GM21619 (cell line): ENCODE data around the gene OXT.

Experiments used
- ATAC-seq: cut with Tn5 transposase; IDR thresholded peaks from one replicate; pipeline ENCODE4 v1.9.1; 2021; ENCODE audit not compliant: unreplicated experiment

Gene OXT

DNA sequence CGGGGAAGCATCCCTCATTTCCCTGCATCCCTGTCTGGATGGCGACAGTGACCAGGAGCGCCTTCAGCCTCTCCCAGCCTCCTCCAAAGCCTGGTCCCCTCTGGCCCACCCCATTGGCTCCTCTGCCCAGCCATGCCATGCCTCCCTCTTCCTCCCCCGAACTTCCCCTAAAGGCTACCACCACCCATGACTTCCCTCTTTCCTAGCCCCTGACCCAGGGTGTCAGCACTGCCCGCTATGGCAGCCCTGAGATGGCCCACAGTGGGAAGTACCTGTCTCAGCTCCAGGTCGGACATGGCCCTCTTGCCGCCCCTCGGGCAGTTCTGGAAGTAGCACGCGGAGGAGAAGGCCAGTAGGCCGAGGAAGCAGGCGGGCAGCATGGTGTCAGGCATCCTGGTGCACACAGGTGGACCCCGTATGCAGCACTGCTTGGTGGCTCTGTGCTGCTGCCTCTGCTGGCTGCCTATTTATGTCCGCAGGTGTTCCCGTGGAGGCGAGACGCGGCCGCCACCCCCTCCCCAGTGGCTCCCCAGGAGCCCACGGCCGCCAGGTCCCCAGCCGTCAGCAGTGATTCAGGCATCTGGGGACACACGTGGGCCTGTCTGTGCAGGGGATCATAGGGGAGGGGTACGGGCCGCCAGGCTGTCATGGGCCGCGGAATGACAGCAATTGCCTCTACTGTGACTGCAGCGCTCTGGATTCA lies 13.0 kb downstream of the OXT start, which contains the start of gene AVP:
Gene AVP (minus strand): TSS at position 442 of the 703 bp plus-strand sequence. CDS start 50 bp downstream, at position 392.
- ATAC-seq: no peak

DNA sequence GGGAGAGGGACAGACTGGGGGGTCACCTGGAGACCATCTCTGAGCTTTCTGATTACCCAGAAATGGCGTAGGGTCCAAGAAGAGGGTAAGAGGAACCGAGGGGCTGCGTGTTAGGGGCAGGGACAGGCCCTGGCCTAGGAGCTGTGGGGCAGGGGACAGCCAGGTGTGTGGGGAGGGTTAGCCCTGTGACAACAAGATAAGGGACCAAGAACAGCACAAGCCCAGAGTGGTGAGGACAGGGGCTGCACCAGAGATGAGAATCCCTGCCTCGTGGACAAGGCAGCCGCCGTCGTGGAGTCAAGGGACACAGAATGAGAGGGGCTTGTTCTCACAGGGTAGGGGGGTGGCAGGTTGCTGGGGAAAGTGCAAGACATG lies 13.6 kb downstream of the OXT start:
- ATAC-seq: no peak

- ATAC-seq: no peak
Observed at GRCh38 chr20:3085571-3086072, 14.2 kb downstream of the OXT start.

- ATAC-seq: no peak
Observed at GRCh38 chr20:3088031-3088430, 16.6 kb downstream of the OXT start.

DNA sequence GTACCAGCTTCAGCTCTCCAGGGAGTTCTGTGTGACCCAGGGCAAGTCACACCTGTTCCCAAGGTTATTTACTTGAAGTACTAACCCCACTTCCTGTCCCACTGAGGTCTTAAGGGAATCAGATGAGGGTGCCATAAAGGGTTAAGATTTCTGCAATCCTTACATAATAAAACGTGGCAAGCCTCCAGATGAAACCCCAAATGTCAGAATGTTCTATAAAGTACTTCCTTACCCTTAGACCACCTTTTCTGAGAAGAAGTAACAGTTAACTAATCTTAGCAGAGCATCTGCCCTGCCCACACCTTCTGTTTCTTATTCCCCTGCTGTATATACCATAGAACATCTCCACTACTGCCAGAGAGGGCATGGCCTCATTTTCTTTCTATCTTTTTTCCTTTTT lies 19.1 kb downstream of the OXT start:
- no peak for ATAC-seq

GRCh38 chr20:3092611-3093379 lies 21.4 kb downstream of the OXT start:
- no peak for ATAC-seq

- no peak for ATAC-seq
Observed at GRCh38 chr20:3093861-3094361, 22.5 kb downstream of the OXT start.

DNA sequence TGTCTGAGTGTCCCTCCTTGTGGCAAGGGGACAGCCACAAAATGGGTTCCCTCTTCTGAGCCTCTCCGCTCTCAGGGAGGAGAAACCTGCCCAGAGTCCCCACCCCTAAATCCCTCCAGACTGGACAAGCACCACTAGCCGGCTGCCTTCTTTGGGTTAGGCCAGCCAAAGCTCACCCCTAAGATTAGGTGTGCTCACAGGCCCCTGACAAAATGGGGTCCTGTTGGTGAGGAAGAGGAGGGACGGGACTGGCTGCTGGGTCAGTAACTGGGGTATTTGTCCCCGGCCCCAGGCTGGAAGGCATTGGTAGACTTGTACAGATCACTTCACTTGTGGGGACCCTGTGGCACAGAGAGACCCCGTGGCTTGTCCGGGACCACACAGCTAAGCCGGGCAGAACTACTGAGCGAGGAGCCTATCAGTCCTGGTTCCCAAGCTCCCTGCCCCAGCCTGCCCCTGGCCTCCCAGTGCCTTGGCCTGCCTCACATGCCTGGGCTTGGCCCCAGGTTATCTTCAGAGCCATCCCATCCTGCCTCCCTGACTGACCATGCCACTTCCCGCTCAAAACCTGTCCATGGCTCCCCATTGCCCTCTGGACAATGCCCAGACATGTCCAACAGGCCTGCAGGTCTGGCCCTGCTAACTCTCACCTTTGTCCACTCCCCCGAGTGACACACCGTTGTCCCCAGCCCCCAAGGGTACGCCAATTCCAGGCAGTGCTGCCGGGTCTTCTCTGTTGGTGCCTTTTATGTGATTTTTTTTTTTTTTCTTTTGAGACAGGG lies 23.6 kb downstream of the OXT start:
- no peak for ATAC-seq

- no peak for ATAC-seq
Observed at GRCh38 chr20:3100480-3100879, 29.1 kb downstream of the OXT start.

GRCh38 chr20:3101251-3101650 lies 29.8 kb downstream of the OXT start:
- ATAC-seq: no peak

- no peak for ATAC-seq
Observed at GRCh38 chr20:3101737-3102574, 30.5 kb downstream of the OXT start.

DNA sequence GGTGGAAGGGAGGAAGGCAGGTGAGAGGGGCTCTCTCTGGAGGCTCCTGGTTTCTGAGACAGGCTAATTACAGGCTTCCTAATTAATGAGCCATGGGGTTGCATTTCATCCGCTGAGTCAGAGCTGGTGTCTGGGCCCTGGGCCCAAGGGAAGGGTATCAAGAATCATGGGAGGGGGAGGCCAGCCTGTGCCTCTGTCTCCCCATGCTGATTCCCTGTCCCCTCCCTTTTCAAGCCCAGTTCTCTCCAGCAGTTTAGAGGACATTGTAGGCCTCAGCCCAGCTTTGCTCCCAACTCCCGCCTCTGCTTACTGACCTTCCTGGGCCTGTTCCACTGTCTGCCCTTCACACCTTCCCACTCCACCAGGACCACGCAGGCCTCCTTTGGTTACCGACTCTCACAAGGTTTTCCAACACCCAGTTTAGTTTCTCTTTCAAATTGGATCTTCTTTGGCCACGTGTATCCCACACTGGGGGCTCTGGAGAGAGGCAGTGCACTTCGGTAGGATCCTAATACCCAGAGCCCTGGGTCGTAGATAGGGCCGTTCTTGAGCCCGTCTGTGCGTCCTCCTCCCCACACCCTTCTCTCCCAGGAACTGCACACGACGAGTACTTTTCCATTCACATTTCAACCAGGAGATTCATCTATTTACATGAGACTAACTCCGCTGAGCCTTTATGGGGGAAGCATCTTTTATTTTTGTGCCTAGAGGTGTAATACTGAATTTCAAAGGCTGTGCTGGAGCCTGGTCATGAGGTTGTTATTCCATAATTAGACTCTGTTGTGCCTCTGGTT lies 31.4 kb downstream of the OXT start:
- ATAC-seq: no peak

DNA sequence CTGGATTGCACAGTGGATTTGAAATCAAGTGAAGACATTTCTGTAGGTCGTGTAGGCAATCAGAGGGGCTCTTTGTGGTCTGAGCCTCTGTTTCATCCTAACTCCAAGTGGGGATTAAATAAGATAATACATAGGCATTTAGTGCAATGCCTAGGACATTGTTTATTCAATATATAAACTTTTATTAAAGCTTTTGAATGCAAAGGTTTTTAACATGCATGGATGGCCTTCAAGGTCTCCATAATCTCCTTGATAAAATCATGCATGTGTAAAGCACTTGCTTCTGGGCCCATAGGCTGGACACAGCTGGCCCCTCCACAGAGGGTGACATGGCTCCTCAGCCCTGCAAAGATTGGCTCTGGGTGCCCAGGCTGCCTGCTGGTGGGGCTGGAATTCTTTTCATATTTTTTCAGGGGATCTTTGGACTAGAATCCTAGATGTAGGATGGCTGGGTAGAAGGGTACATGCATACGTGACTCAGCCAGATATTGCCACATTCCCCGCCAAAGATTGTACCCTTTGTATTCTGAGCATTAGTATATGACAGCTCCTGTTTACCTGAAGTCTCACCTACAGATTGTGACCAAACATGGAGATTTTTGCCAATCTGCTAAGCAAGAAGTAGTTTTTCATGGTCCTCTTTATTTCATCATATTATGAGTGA lies 32.1 kb downstream of the OXT start:
- no peak for ATAC-seq

DNA sequence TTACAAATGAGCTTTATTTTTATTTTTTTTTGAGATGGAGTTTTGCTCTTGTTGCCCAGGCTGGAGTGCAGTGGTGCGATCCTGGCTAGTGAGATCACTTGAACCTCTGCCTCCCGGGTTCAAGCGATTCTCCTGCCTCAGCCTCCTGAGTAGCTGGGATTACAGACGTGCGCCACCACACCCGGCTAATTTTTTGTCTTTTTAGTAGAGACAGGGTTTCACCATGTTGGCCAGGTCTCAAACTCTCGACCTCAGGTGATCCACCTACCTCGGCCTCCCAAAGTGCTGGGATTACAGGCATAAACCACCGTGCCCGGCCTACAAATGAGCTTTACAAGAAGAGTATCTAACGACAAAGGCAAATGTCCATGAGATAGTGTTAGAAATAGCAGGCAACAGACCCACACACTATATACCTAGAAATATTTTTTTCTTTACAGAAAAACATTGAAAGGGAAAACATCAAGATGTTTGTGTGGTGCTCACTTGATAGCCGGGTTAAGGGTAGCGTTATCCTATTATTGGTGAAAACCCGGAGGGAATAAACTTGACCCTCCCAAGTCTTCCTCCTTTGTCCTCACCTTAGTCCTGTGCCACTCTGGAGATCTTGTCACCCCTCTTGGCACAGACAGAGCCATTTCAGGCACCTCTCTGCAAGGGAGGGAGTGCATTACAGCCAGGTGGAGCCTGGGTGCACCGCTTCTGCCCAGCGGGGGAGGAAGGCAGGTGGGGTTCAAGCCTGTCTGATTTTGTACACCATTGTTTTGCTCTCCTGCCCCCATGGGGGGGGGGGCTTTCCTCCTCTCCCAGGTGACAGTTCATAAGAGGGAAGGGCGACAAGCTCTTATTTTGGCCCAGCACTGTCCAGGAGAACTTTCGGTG lies 34.1 kb downstream of the OXT start:
- ATAC-seq: no peak

DNA sequence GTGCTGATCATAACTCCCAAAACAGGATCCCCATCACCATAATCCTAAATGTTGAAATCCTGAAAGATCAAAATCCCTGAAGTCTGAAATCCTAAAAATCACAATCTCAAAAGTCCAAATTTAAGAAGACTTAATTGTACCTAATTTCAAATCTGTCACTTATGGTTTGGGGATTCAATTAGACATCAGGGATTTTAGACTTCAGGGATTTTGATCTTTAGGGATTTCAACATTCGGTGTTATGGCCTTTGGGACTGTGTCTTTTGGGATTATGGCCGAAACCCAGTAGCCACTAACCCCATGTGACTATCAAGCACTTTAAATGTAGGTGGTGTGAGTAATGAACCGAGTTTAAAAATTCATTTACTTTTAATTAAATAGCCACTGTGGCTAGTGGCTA lies 34.8 kb downstream of the OXT start:
- ATAC-seq: no peak

DNA sequence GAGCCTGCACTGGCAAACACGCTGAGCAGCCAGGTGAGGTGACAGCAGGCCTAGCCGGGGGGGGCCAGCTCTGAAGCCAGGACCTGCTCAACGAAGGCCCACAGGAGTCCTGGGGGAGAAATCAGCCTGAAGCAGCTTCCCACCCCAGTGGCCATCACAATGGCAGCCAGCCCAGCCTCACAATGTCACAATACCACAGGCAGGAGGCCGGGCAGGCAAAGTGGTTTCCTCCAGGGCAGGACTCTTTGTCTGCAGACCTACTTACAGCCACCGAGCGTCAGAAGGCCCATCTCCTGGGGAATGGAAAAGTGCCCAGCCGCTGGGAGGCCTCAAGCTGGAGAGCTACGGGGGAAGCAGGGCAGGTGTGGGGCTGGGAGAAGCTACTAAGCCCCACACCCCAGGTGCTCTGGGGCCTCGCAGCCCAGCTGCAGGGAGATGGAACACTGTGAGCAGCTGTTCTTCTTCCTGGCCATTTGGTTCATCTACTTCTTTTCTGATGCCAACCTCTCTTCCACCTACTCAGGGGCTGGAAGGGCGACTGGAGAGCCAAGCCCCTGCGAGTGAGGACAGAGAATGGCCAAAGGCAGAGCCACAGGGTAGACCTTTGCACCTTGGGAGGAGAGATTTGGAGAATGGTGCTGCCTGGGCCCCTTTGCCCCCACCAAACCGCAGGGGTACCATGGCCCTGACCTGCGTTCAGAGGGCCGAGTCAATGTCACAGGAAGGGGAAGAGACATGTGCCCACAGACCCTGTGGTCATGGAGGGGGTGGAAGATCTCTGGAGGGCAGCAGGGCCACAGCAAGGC lies 35.4 kb downstream of the OXT start:
- ATAC-seq: no peak

- ATAC-seq: no peak
Observed at GRCh38 chr20:3107464-3108025, 36.1 kb downstream of the OXT start.
